Adrenal gland (tissue), 12 donors: ENCODE measurements around the gene ALG12. TPM values are rescaled to one million over a fixed set of nuclear protein-coding genes. Genes with fewer than 3 reads are reported as not detected.

Experiments
- DNase-seq, 7 donors: peaks; one replicate each; pipeline ENCODE4 v3.0.0-alpha.2; 2019 to 2020
- H3K27ac ChIP-seq, 5 donors: fragments of 200-600 bp; sonication (generic) in 4 of 5; 1 replicate in 3 of 5; 2 replicates in 2 of 5; pipeline versions ENCODE4 v1.5.1 to v1.8.0; 2016 to 2020; ENCODE audit warnings: mild to moderate bottlenecking in 1 of 5
- H3K27me3 ChIP-seq: fragments of 200-600 bp; 2 replicates; pipeline ENCODE4 v1.8.0; 2021
- H3K36me3 ChIP-seq, 2 donors: fragments of 200-600 bp; replicated peaks in 1 of 2; 1 replicate in 1 of 2; 2 replicates in 1 of 2; pipeline versions ENCODE4 v1.5.1 to v1.8.0; 2018 to 2022
- H3K4me1 ChIP-seq, 2 donors: fragments of 200-600 bp; replicated peaks in 1 of 2; 1 replicate in 1 of 2; 2 replicates in 1 of 2; pipeline versions ENCODE4 v1.5.1 to v1.8.0; 2018 to 2021
- H3K4me3 ChIP-seq, 4 donors: fragments of 200-600 bp; sonication (generic) in 3 of 4; one replicate each; pipeline ENCODE4 v1.5.1; 2016 to 2018
- H3K9me3 ChIP-seq, 3 donors: fragments of 200-600 bp; sonication (generic) in 1 of 3; replicated peaks in 1 of 3; 1 replicate in 2 of 3; 2 replicates in 1 of 3; pipeline versions ENCODE4 v1.5.1 to v1.8.0; 2016 to 2021
- POLR2A ChIP-seq, 2 donors: fragments of 450-650 bp; IDR thresholded peaks; one replicate each; pipeline ENCODE4 v1.6.1; 2017; ENCODE audit warnings: antibody characterized with exemption in 2 of 2, mild to moderate bottlenecking in 2 of 2, moderate library complexity in 1 of 2
- WGBS, 4 donors: extraction: QIAGEN DNeasy Blood & Tissue Kit in 2 of 4; methylation state at CpG; one replicate each; pipeline versions ENCODE4 v1.1.5 to v1.1.7; 2013 to 2017; 5-methylcytosine and 5-hydroxymethylcytosine counted together
- intact Hi-C, 2 donors: fragments of 100-400 bp; cut with DNase I; formaldehyde crosslinking; loops; one replicate each; pipeline versions ENCODE4 v1.14.1 to v1.15.0; 2022 to 2023
- polyA plus RNA-seq, 3 donors: library from polyadenylated mRNA; stranded (reverse); fragments of 200-250 nt in 2 of 3; fragments of 350-450 nt in 1 of 3; fragmentation: Illumina TruSeq in 1 of 3; extraction: RNeasy Lipid Tissue Mini Kit (QIAGEN cat#74804) in 1 of 3; gene quantifications; one replicate each; pipeline ENCODE4 v1.2.3, GENCODE V29; 2013 to 2014
- total RNA-seq, 9 donors: library from RNA; depleted of rRNA in 4 of 9; stranded (reverse); fragments of >200 nt in 4 of 9; fragments of 120-200 nt in 1 of 9; fragmentation: NEBNext Ultra II Directional in 1 of 9; extraction: Animal tissue kit (Norgen Biotek cat#: 25700) in 1 of 9; gene quantifications; one replicate each; pipeline versions ENCODE4 v1.1.0 to v1.2.4, GENCODE V29; 2013 to 2023
- TF ChIP-seq, protein P1 (sequence below), 6 experiments: fragments of 450-650 bp in 4 of 6; fragments of 200-600 bp in 2 of 6; sonication (generic) in 1 of 6; IDR thresholded peaks; 1 replicate in 5 of 6; 2 replicates in 1 of 6; pipeline versions ENCODE4 v1.5.1 to v1.8.0; 2016 to 2021; ENCODE audit warnings: antibody characterized with exemption in 6 of 6, mild to moderate bottlenecking in 2 of 6, moderate library complexity in 1 of 6
- donor health status: healthy with polysubstance abuse.
- donor health status: Bipolar disorder and iron deficiency.
- donor health status: DM: yes; HTN: yes; CAD: no.
- donor health status: DM: no; HTN: no; CAD: no.
- donor health status: DM: no; HTN: no; CAD: no.
- donor health status: DM: yes; HTN: yes; CAD: no.

Gene ALG12
- total and polyA plus RNA-seq, 12 donors = 6.4 to 33.6 (median 18.9) TPM

DNA sequence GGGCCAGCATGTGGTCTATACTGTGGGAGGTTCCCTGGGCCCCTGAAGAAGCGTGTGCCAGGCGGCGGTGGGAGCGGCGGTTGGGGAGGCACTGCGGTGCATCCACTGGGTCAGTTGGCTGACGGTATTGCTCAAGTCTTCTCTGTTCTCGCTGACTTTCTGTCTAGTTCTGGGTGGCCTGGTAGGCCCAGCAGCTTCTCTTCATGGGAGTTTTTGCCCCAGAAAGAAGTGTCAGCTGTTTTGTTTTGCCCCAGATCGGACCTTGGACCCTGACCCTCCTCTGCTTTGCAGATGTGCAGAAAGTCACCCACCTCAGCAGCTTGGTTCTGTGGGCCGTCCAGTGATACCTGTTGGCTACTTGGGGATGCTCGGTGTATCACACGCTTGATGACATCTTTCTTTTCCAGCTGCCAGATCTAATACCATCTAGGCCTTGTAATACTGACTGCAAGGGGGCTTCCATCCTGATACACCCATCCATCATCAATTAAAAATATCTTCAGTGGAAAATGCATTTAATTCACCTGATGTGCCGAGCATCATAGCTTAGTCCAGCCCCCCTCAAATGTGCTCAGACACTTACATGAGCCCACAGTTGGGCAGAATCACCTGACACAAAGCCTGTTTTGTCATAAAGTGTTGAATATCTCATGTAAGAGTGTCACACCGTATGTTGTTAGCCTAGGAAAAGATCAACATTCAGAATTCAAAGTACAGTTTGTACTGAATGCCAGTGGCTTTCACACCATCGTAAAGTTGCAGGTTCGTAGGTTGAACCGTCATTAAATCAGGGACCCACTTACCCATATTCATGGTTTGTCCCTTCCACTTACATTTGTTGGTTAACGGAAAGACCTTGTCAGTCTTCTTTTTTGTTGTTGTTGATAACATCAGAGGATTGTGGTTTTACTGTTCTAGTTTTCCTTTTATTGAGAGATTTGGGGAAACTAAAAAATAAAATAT lies 50.7 kb downstream of the ALG12 start:
- Histone ChIP-seq H3K4me1 (no peaks in the 10 kb centered on the region), H3K9me3 (peaks cover 0 to 15% (median 0%) of the 10 kb centered on the region in 3 donors), H3K36me3 (no peaks in the 10 kb centered on the region), H3K4me3 (no peak overlapping the region), H3K27me3 (no peaks in the 10 kb centered on the region), H3K27ac (peak overlapping the region in 1 of 5 donors; percentile 4)
- intact Hi-C loops = no loop called here
- 93 to 97% (median 96%) methylated on average over 18 of the region's 18 CpGs for WGBS, 4 donors
- peak in 1 of 7 donors; percentile 2 for DNase-seq
- no peak for TF ChIP-seq POLR2A (IDR thresholded peaks at IDR 0.05)
- TF ChIP-seq, protein P1, sequence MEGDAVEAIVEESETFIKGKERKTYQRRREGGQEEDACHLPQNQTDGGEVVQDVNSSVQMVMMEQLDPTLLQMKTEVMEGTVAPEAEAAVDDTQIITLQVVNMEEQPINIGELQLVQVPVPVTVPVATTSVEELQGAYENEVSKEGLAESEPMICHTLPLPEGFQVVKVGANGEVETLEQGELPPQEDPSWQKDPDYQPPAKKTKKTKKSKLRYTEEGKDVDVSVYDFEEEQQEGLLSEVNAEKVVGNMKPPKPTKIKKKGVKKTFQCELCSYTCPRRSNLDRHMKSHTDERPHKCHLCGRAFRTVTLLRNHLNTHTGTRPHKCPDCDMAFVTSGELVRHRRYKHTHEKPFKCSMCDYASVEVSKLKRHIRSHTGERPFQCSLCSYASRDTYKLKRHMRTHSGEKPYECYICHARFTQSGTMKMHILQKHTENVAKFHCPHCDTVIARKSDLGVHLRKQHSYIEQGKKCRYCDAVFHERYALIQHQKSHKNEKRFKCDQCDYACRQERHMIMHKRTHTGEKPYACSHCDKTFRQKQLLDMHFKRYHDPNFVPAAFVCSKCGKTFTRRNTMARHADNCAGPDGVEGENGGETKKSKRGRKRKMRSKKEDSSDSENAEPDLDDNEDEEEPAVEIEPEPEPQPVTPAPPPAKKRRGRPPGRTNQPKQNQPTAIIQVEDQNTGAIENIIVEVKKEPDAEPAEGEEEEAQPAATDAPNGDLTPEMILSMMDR (IDR thresholded peaks at IDR 0.05) = no peak

DNA sequence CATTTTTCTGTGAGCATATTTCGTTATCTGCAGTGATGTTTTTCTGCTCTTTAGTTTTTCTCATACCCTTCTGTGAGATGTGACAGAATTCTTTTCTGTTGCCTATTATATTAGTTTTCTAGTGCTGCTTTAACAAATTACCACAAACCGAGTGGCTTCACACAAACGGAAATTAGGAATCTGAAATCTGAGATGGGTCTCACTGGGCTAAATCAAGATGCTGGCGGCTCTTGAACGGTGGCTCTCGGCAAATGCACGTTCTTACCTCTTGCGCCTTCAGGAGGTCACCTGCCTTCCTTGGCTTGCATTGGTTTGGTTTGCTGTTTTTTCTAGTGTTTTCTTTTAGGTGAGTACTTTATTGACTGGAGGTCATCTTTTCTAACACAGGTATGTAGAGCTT lies 51.6 kb downstream of the ALG12 start:
- Histone ChIP-seq H3K9me3 (peaks cover 0 to 15% (median 0%) of the 10 kb centered on the region in 3 donors), H3K4me3 (no peak overlapping the region), H3K4me1 (no peaks in the 10 kb centered on the region), H3K27ac (no peak overlapping the region), H3K36me3 (no peaks in the 10 kb centered on the region), H3K27me3 (no peaks in the 10 kb centered on the region)
- no peak for TF ChIP-seq POLR2A (IDR thresholded peaks at IDR 0.05)
- TF ChIP-seq, protein P1 (IDR thresholded peaks at IDR 0.05) = no peak
- 91 to 94% (median 93%) methylated on average over 8 of the region's 8 CpGs for WGBS, 4 donors
- intact Hi-C loops = no loop called here
- DNase-seq = no peak

DNA sequence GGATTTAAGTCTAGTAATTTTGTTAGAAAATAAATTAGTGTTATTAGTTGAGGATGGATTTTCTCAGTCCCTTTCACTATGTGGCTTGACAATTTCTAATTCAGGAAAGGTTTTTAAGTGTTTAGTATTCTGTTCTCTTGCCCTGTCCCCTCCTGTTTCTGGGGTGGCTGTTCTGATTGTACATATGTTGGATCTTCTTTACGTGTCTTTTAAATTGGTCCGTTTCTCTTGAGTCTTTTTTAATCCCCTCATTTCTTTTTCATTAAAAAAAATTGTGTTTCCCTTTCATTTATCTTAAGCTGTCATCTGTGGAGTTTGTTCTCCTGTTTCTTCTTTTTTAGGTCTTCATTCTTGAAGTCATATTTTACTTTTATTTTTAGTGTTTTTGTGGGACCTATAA lies 52.1 kb downstream of the ALG12 start:
- H3K9me3 ChIP-seq = peaks cover 0 to 15% (median 0%) of the 10 kb centered on the region in 3 donors
- H3K27me3 ChIP-seq = no peaks in the 10 kb centered on the region
- H3K4me1 ChIP-seq = no peaks in the 10 kb centered on the region
- H3K4me3 ChIP-seq = no peak overlapping the region
- no peaks in the 10 kb centered on the region for H3K36me3 ChIP-seq
- intact Hi-C loops = no loop called here
- TF ChIP-seq, protein P1 (IDR thresholded peaks at IDR 0.05) = no peak
- TF ChIP-seq POLR2A (IDR thresholded peaks at IDR 0.05) = no peak
- DNase-seq = no peak
- no peak overlapping the region for H3K27ac ChIP-seq
- WGBS, 4 donors = 40 to 70% (median 45%) methylated on average over 2 of the region's 2 CpGs

DNA sequence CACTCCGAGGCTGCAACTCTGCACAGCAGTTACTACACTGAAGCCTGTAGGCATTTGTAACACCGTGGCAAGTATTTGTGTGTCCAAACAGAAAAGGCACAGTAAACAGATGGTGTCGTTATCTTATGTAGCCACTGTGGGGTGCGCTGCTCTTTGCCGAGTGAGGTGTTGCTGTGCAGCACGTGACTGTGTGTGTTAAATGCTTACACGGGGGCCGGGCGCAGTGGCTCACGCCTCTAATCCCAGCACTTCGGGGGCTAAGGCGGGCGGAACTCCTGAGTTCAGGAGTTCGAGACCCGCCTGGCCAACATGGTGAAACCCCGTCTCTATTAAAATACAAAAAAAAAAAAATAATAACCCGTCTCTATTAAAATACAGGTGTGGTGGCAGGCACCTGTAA lies 53.1 kb downstream of the ALG12 start:
- 92 to 93% (median 92%) methylated on average over 17 of the region's 17 CpGs for WGBS, 4 donors
- TF ChIP-seq, protein P1 (IDR thresholded peaks at IDR 0.05) = no peak
- no peak for TF ChIP-seq POLR2A (IDR thresholded peaks at IDR 0.05)
- Histone ChIP-seq H3K4me1 (no peaks in the 10 kb centered on the region), H3K27ac (no peak overlapping the region), H3K36me3 (no peaks in the 10 kb centered on the region), H3K27me3 (no peaks in the 10 kb centered on the region), H3K9me3 (peaks cover 0 to 15% (median 0%) of the 10 kb centered on the region in 3 donors), H3K4me3 (no peak overlapping the region)
- intact Hi-C loops = no loop called here
- DNase-seq = peak in 1 of 7 donors; percentile 2
